Effector memory CD4-positive, alpha-beta T cell (primary cell): ENCODE data around the gene FBXL7.

ENCODE experiments used
- DNase-seq, 3 donors: peaks; one replicate each; pipeline ENCODE4 v3.0.0-alpha.2; 2020
- H3K27ac ChIP-seq: 2 replicates; pipeline ENCODE4 v1.7.0; 2013; ENCODE audit warnings: mild to moderate bottlenecking, low read length, moderate library complexity; ENCODE audit not compliant: insufficient read depth, poor library complexity, severe bottlenecking
- H3K27me3 ChIP-seq: replicated peaks from 2 replicates; pipeline ENCODE4 v1.7.0; 2013; ENCODE audit warnings: mild to moderate bottlenecking, low read length; ENCODE audit not compliant: insufficient read depth, control insufficient read depth, poor library complexity, severe bottlenecking
- H3K36me3 ChIP-seq: 2 replicates; pipeline ENCODE4 v1.7.0; 2013; ENCODE audit warnings: mild to moderate bottlenecking, low read length, moderate library complexity; ENCODE audit not compliant: control insufficient read depth, insufficient read depth
- H3K4me1 ChIP-seq: 2 replicates; pipeline ENCODE4 v1.7.0; 2013; ENCODE audit warnings: low read length, mild to moderate bottlenecking; ENCODE audit not compliant: control insufficient read depth, insufficient read depth, poor library complexity, severe bottlenecking
- H3K4me3 ChIP-seq: 2 replicates; pipeline ENCODE4 v1.7.0; 2013; ENCODE audit warnings: low read length, low read depth, mild to moderate bottlenecking; ENCODE audit not compliant: insufficient read depth, poor library complexity, severe bottlenecking
- H3K9me3 ChIP-seq: 2 replicates; pipeline ENCODE4 v1.7.0; 2013; ENCODE audit warnings: mild to moderate bottlenecking, low read length, moderate library complexity; ENCODE audit not compliant: control insufficient read depth

Gene FBXL7

GRCh38 chr5:15518786-15519185 lies 18.8 kb downstream of the FBXL7 start:
- Histone ChIP-seq H3K4me1 (no peaks in the 10 kb centered on the region), H3K27ac (no peak overlapping the region), H3K27me3 (no peaks in the 10 kb centered on the region), H3K36me3 (no peaks in the 10 kb centered on the region), H3K9me3 (no peaks in the 10 kb centered on the region), H3K4me3 (no peak overlapping the region)
- DNase-seq = no peak

GRCh38 chr5:15520856-15521255 lies 20.9 kb downstream of the FBXL7 start:
- no peaks in the 10 kb centered on the region for H3K4me1 ChIP-seq
- no peak for DNase-seq

DNA sequence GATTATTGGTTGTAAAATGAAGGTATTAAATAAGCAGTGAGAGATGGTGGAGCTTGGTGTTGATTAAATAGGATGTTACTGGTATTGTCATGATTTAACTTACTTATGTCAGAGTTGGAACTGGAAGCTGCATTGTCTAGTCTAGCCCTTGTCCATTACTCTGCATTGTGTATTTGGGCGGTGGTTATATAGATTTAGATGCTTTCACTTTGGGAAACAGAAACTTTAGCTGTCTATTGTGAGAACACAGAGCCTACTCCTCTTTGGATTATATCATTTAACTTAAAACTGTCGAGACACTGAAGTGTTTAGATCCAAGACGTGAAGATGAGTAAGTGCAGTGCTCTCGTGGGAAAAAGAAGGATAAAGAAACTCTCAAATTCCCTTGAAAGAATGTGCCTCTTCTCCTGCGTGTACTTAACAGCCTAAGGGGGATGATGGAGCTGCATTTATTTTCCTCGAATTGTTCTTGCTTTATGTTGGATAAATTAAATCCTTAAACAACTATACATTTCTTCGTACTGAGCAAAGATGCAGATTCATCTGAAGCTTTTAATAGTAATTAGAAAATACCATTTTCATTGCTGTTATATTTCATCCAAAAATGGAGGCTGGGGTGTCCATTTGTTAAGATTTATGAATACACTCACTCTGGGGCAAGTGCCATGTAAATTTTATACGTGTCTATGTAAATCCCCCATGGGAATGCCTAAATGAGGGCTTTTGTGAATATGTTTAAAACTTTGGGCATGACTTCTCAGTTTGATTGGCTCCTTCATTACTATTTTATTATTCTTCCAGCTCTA lies 21.6 kb downstream of the FBXL7 start:
- DNase-seq = no peak
- H3K27me3 ChIP-seq = no peaks in the 10 kb centered on the region
- no peaks in the 10 kb centered on the region for H3K4me1 ChIP-seq
- H3K9me3 ChIP-seq = no peaks in the 10 kb centered on the region
- no peak overlapping the region for H3K4me3 ChIP-seq
- H3K36me3 ChIP-seq = no peaks in the 10 kb centered on the region
- no peak overlapping the region for H3K27ac ChIP-seq

More at GRCh38 chr5:15520856-15521255, 20.9 kb downstream of the FBXL7 start:
- Histone ChIP-seq H3K36me3 (no peaks in the 10 kb centered on the region), H3K27me3 (no peaks in the 10 kb centered on the region), H3K27ac (no peak overlapping the region), H3K9me3 (no peaks in the 10 kb centered on the region), H3K4me3 (no peak overlapping the region)

GRCh38 chr5:15522187-15522520 lies 22.2 kb downstream of the FBXL7 start:
- Histone ChIP-seq H3K27ac (no peak overlapping the region), H3K27me3 (no peaks in the 10 kb centered on the region), H3K36me3 (no peaks in the 10 kb centered on the region), H3K4me3 (no peak overlapping the region), H3K9me3 (no peaks in the 10 kb centered on the region), H3K4me1 (no peaks in the 10 kb centered on the region)
- no peak for DNase-seq

DNA sequence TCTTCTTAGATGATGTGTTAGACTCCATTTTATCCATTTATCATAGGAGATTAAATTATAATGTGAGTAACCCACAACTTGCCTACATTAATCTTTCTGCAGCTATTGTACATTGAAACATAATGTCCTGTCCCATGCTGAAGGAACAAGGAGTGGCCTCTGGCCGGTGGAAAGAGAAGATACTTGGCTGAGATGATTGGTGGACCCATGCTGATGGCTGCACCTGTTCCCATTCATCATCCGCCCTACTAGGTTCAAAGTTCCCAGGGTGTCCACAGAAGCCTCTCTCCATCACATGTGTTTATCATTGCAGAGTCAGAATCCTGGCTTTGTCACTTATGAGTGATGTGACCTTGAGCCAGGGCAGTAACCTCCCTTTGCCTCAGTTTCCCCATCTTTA lies 24.7 kb downstream of the FBXL7 start:
- DNase-seq = no peak
- H3K27ac ChIP-seq = no peak overlapping the region
- no peaks in the 10 kb centered on the region for H3K4me1 ChIP-seq
- no peaks in the 10 kb centered on the region for H3K36me3 ChIP-seq
- H3K9me3 ChIP-seq = no peaks in the 10 kb centered on the region
- H3K27me3 ChIP-seq = no peaks in the 10 kb centered on the region
- H3K4me3 ChIP-seq = no peak overlapping the region

- H3K9me3 ChIP-seq = no peaks in the 10 kb centered on the region
- no peak overlapping the region for H3K27ac ChIP-seq
- DNase-seq = no peak
- no peak overlapping the region for H3K4me3 ChIP-seq
- no peaks in the 10 kb centered on the region for H3K36me3 ChIP-seq
- H3K27me3 ChIP-seq = no peaks in the 10 kb centered on the region
- H3K4me1 ChIP-seq = no peaks in the 10 kb centered on the region
These were observed 25.8 kb downstream of the FBXL7 start for GRCh38 chr5:15525703-15526275.

DNA sequence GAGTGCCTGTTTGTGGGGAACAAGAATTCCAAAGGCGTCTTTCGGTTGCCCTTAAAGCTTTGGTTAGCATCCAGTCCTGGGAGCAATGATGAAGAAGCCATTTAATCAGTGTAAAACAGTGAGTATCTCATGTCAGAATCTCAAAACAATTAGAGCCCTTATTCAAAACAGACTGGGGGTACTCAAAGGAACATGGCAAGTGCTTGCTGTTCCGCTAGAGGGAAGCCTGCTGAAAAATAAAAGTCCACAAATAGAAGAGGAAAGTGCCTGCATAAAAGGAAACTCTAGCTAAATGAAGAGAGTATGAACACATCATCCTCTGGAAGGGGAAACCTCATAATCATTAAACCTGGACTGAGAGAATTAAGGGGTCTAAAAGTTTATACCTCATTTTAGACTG lies 26.4 kb downstream of the FBXL7 start:
- Histone ChIP-seq H3K36me3 (no peaks in the 10 kb centered on the region), H3K27ac (no peak overlapping the region), H3K4me3 (no peak overlapping the region), H3K9me3 (no peaks in the 10 kb centered on the region), H3K27me3 (no peaks in the 10 kb centered on the region), H3K4me1 (no peaks in the 10 kb centered on the region)
- DNase-seq = no peak

GRCh38 chr5:15528476-15528875 lies 28.5 kb downstream of the FBXL7 start:
- no peaks in the 10 kb centered on the region for H3K4me1 ChIP-seq
- no peak overlapping the region for H3K27ac ChIP-seq
- H3K9me3 ChIP-seq = no peaks in the 10 kb centered on the region
- H3K4me3 ChIP-seq = no peak overlapping the region
- no peaks in the 10 kb centered on the region for H3K36me3 ChIP-seq
- H3K27me3 ChIP-seq = no peaks in the 10 kb centered on the region
- no peak for DNase-seq

GRCh38 chr5:15529013-15529412 lies 29.0 kb downstream of the FBXL7 start:
- Histone ChIP-seq H3K4me3 (no peak overlapping the region), H3K4me1 (no peaks in the 10 kb centered on the region), H3K27ac (no peak overlapping the region), H3K36me3 (no peaks in the 10 kb centered on the region), H3K9me3 (no peaks in the 10 kb centered on the region), H3K27me3 (no peaks in the 10 kb centered on the region)
- no peak for DNase-seq

- Histone ChIP-seq H3K27me3 (no peaks in the 10 kb centered on the region), H3K9me3 (no peaks in the 10 kb centered on the region), H3K4me1 (no peaks in the 10 kb centered on the region), H3K4me3 (no peak overlapping the region), H3K27ac (no peak overlapping the region), H3K36me3 (no peaks in the 10 kb centered on the region)
- no peak for DNase-seq
These were observed 29.8 kb downstream of the FBXL7 start for GRCh38 chr5:15529821-15530220.
